Fibroblast of skin of left biceps (primary cell): ENCODE measurements around the gene TCEA2.
"Not testable (repeated sequence)": the region's sequence is repeated elsewhere in the genome, so short reads cannot be mapped to it uniquely, and the experiment has no call there.

Experiments
- DNase-seq, 2 experiments: peaks; one replicate each; pipeline ENCODE4 v3.0.0-alpha.2; 2013; ENCODE audit warnings: low read depth in 2 of 2

TCEA2 gene

GRCh38 chr20:64077876-64078551 is 15.0 kb downstream of the TCEA2 start:
- no peak for DNase-seq

DNA sequence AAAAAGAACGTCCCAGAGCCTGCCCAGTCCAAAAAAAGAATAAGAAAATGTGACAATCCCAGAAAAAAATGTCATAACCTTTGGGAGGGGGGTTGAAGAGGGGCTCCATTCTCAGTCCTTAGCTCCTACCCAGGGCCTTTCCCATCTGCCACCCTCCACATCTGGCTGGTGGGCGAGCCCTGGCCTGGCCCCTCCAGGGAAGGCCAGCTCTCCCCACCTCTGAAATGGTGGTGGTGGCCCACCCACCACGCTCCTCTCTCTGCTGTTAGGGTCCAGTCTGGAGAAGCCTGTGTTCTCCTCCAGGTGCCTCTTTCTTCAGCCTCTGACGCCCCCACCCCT is 15.9 kb downstream of the TCEA2 start:
- DNase-seq: no peak

GRCh38 chr20:64079273-64080012 is 16.4 kb downstream of the TCEA2 start, which contains the start of gene RGS19:
Gene RGS19, minus strand, starts transcription at chr20:64079518. Its CDS starts 2,632 bp downstream, at chr20:64076886.
- DNase-seq: peak in 1 of 2 experiments; percentile 20

DNA sequence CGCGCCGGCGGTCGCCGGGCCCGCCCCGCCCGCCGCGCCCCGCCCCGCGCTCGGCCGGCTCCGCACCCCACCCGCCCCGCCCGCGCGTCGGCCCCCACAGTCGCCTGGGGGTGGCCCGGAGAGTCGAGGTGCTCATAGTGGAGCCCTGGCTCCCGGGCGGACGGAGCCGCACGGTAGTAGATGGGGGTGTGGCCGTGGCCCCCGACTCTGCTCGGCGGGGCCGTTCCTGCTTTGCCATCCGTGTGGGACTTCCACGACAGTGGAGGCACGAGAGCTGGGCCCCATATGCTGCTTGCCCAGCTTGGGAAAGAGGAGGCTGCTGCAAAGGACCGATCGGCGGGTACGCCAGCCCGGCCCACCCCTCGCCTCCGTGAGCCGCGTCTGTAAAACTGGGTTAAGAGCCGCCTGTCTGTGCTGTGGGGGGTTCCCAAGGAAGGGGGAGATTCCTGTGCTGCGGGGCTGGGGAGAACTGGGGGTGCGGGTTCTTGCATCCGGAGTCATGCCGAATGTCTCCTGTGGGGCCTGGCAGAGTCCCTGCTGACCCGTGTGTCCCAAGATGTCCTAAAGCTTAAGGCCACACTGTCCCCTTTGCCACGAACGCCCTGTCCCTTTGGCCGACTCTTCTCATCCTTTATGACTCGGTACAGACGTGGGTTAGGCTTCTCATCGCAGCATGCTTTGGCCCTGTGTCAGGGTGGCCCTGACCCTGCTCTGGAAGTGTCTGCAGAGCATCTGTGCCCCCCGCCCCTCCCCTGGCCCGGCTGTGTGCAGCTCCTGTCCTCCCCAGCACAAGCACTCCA is 17.2 kb downstream of the TCEA2 start, which contains the start of gene OPRL1:
Gene OPRL1 (plus strand): TSS at position 70 of the 800 bp plus-strand sequence. CDS start 12,639 bp downstream, outside the sequence.
- DNase-seq: no peak

- DNase-seq: no peak
These were observed 18.0 kb downstream of the TCEA2 start for GRCh38 chr20:64080813-64081623.

GRCh38 chr20:64081624-64081964 is 18.6 kb downstream of the TCEA2 start:
- no peak for DNase-seq

GRCh38 chr20:64082126-64082731 is 19.2 kb downstream of the TCEA2 start:
- no peak for DNase-seq

GRCh38 chr20:64082820-64083377 is 19.9 kb downstream of the TCEA2 start:
- no peak for DNase-seq

DNA sequence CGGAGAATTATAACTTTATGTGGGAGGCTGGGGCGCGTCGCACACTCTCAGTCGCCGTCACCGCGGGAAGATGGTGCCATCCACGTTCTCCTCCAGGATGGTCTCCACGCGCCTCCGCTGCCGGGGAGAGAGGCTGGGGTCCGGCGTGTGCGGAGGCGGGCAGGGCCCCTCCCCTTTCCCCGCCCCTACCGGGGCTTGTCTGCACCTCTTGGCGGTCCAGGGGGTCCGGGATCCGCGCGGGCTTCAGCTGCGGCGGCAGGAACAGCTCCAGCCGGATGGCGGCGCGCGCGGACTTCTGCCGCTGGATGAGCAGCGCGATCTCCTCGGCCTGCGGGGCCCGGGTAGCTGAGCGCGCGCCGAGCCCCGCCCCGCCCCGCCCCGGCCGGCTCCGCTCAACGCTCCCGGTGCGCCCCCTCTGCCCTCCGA is 20.4 kb downstream of the TCEA2 start:
- DNase-seq: peak; percentile 17 to 26

DNA sequence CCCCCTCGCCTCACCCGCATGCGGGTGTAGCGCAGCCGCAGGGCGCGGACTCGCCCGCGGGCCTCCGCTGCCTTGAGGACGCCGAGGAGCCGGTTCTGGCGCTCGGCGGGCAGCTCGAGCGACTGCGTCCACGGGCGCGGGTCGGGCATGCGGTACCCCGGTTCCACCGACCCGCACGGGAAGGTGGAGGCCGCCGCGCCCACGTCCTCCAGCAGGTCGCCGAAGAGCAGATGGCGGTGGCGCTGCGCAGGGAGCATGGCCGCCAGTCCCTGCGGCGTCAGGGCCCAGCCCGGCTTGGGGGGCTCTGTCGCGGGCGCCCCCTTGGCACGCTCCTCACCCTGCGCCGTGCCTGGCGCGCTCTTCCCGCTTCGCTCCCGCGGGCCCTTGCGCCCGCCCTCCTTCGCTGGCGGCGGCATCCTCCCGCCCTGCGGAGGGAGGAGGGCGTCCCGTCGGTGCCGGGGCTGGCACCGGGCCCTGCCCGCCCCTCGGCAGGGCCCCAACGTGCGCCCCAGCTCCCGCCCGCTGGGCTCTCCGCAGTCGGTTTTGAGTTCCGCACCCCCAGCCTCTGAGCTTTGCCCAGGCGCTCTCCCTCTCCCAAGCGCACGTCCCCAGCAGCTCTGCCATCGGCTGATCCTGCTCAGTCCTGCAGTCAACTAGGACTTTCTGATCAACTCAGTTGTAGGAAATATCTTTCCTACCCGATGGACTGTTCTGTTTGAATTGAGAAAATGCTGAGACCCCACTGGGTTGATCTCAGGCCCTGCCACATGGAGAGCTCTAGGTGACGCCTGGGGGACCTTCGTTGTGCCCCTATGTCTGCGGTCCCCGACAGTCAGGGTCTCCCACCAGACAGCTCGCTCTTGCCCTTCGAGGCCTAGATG is 21.0 kb downstream of the TCEA2 start, which contains the start of gene LKAAEAR1:
Gene LKAAEAR1 (minus strand): TSS at position 595 of the 881 bp plus-strand sequence. CDS start 179 bp downstream, at position 416.
- DNase-seq: no peak

- no peak for DNase-seq
These were observed 21.7 kb downstream of the TCEA2 start for GRCh38 chr20:64084685-64085152.

GRCh38 chr20:64086801-64087200 is 23.8 kb downstream of the TCEA2 start:
- no peak for DNase-seq

DNA sequence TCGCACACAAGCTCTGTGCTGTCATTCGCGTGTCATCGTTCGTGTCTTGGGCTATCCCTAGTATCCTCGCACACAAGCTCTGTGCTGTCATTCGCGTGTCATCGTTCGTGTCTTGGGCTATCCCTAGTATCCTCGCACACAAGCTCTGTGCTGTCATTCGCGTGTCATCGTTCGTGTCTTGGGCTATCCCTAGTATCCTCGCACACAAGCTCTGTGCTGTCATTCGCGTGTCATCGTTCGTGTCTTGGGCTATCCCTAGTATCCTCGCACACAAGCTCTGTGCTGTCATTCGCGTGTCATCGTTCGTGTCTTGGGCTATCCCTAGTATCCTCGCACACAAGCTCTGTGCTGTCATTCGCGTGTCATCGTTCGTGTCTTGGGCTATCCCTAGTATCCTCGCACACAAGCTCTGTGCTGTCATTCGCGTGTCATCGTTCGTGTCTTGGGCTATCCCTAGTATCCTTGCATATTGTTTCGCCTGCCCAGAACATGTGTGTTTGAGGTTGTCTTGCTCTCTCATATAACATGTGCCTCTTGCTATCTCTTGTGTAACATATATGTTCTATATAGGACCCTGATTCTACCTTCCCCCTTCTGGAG is 24.3 kb downstream of the TCEA2 start:
- not testable (repeated sequence) for DNase-seq

- DNase-seq: not testable (repeated sequence)
These were observed 25.6 kb downstream of the TCEA2 start for GRCh38 chr20:64088586-64088985.

GRCh38 chr20:64090165-64090564 is 27.2 kb downstream of the TCEA2 start:
- DNase-seq: no peak

DNA sequence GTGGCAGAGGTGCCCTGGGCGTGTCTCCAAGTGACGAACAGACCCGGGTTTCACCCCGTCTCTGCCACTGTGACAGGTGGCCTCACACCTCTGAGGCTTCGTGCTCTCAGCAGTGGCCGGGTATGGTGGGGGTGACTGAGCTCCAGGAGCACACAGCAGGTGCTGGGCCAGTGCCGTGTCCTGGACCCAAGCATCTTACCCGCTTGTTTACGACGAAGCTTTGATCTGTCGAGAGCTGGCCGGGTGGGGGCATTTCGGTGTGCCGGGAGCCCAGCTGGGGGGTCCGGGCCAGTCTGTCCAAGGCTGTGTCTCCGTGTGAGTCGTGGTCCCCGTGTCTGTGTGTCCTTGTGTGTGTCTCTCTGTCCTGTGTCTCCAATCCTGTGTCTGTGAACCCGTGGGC is 28.3 kb downstream of the TCEA2 start:
- no peak for DNase-seq

GRCh38 chr20:64091770-64092169 is 28.8 kb downstream of the TCEA2 start:
- no peak for DNase-seq

GRCh38 chr20:64092258-64093012 is 29.4 kb downstream of the TCEA2 start:
- no peak for DNase-seq
